T-helper 22 cell (primary cell): Measurements from ENCODE around the gene FAM50B.

Source experiments
- DNase-seq: peaks from one replicate; pipeline ENCODE4 v3.0.0-alpha.2; 2020; ENCODE audit warnings: low read depth

The FAM50B gene, protein sequence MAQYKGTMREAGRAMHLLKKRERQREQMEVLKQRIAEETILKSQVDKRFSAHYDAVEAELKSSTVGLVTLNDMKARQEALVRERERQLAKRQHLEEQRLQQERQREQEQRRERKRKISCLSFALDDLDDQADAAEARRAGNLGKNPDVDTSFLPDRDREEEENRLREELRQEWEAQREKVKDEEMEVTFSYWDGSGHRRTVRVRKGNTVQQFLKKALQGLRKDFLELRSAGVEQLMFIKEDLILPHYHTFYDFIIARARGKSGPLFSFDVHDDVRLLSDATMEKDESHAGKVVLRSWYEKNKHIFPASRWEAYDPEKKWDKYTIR

DNA sequence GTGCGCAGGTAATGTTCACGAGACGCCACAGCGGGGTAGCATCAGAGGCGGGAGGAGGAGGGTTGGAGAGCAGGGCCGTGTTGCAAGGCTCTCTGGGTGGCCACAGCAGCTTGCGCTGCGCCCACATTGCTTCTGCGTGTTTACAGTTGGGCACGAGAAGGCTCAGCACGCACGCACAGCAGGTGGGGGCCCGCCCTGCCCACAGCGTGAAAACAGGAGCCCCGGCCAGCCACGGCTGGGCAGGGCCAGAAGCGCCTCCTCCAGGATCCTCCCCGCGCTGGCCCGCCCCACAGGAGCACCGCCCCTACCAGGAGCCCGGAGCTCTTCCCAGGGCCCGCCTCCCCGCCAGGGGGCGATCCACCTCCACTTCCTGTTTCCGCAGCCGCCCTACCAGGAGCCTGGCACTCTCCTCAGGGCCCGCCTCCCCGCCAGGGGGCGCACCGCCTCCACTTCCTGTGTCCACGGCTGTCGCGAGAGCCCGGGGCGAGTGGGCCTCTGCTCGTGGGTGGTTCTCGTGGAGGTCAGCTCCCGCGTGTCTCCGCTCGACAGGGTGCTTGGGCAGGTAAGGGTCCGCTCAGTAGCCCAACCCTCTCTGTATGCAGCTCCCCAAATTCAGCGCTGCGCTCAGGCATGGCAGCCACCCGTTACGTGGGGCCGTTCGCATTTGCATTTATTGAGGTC, at the start of gene FAM50B:
FAM50B (plus strand) TSS at position 449 of the 681 bp plus-strand sequence. CDS start 439 bp downstream, outside the sequence.
- peak; percentile 81 for DNase-seq

DNA sequence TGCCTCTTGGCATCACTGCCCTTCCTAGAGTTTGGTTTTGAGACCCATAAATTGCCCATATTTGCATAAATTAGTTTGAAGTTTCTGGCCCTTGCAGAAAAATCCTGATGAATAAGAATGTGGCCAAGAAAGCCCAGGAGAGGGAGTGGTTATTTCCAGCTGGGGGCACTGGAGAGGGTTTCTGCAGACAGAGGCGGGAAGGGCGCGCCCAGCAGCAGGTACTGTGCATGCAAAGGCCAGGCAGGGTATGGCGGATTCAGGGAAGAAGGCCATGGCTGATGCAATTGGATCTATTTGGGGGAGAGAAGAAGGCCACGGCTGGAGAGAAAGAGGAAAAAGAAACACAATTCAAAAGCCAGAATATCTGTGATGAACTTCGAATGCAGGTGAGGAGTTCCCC, 49.5 kb upstream of the FAM50B start:
- DNase-seq = no peak

DNA sequence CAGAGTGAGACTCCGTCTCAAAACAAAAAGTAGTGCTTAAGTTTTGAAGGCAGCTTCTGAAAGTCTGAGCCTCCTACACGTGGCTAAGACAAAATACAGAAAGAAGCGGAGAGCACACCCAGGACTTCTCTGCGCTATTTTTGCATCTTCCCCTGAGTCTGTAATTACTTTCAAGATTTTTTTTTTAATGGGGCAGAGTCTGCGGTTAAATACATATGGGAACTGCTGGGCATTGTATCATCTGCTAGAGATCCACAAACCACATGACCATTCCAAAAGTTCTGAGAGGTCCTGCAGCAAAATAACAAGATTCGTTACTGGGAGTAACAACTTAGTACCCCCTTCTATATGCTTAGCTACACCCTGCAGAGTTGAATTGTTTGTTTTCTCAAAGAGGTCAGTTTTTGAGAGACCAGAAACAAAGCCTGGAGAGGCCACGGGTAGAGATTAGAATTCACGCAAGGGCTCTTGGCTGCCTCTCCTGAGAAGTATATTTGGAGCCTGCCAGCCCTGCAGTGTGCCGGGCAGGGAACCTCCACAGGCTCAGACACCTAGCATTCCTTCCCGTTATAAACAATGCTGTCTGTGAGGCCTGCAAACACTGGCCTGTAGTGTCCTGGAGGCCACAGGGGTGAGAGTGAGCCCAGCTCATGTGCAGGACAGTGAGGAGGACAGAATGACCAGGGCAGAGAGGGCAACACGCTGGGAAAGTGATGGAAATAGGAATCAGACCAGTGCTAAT, 48.2 kb upstream of the FAM50B start:
- DNase-seq = no peak

DNA sequence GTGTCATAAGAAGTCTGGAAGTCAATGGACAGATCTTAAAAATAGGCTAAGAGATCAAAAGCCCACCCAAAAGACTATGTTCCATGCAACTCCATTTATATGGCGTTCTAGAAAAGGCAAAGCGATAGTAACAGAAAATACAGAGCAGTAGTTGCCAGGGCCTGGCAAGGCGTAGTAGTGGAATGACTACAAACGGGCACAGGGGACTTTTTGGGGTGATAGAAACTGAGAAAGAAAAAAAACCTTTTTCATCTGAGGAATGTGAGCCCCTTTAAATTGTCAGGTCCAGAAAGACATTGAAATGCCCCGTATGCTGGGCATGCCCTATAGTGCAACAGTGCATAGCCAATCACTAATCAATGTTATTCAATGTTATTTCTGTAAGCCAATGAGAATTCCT, 47.2 kb upstream of the FAM50B start:
- DNase-seq = no peak

DNA sequence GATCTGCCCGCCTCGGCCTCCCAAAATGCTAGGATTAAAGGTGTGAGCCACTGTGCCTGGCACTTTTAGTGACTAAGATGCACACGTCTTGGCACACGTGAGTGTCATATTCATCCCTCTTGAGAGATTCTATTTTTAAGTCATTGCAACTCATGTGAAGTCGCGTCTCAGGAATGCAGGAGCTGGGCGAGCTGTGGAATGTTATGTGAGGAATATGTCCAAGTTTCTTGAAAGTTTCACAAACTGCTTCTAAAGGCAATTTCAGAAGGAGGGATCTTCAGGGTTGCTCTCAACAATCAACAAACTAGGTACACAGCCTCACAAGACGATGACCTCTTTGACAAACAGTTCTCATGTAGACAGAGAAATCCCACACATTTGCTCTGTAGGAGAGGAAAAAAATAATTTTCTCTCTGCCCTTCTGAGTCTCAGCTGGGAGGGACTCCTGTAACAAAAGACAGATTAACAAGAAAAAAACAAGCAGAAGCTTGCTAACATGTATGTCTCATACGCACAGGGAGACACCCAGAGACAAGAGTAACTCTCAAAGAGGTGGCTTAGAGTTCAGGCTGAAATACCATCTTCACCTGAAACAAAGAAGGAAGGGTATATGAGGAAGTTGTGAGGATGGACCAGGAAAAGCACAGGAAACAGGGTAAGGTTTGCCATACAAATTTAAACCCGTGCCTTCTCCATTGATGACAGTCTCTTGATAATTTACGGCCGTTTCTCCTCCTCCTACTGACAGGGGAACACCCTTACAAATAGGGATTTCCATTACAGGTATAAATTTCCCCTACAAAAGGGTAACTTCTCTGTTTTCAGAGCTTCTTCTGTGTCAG, 45.3 kb upstream of the FAM50B start:
- no peak for DNase-seq

DNA sequence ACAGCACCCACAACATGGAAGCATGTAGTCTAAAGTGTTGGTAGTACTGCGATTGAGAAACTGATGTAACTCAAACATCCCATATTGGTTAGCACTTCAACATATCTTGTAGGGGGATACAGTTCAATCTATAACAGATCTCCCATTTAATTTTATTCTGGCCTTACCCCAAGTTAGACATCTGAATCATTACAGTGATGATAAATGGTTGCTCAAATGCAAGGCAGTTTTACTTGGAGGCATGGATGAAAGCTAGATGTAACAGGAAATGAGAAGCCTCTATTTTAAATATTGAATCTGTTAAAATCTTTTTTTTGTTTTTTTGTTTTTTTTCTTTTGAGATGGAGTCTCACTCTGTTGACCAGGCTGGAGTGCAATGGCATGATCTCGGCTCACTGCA, 44.2 kb upstream of the FAM50B start:
- no peak for DNase-seq

DNA sequence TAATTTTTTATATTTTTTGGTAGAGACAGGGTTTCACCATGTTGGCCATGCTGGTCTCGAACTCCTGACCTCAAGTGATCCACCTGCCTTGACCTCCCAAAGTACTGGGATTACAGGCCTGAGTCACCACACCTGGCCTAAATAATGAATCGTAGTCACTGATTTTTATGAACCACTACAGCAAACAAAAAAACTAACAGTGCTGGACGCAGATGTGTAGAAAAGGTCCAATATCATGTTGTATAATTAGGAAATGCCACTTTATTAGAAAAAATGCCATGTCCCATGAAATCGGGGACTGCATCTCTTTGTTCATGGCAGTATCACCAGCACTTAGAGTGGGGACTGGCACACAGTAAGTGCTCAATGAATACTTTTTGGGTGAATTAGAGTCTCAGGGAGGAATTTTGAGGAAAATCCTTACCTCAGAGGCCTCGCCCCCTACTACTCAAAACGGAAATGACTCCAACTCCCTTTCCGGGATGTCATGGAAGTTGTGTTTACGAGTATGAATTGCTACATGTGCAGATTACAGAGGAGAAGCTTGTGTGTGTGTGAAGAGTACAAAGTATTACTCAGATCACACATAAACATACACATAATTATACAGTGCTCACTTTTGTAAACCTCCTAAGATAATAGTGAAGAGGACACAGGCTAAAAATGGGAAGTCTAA, 43.6 kb upstream of the FAM50B start:
- no peak for DNase-seq

DNA sequence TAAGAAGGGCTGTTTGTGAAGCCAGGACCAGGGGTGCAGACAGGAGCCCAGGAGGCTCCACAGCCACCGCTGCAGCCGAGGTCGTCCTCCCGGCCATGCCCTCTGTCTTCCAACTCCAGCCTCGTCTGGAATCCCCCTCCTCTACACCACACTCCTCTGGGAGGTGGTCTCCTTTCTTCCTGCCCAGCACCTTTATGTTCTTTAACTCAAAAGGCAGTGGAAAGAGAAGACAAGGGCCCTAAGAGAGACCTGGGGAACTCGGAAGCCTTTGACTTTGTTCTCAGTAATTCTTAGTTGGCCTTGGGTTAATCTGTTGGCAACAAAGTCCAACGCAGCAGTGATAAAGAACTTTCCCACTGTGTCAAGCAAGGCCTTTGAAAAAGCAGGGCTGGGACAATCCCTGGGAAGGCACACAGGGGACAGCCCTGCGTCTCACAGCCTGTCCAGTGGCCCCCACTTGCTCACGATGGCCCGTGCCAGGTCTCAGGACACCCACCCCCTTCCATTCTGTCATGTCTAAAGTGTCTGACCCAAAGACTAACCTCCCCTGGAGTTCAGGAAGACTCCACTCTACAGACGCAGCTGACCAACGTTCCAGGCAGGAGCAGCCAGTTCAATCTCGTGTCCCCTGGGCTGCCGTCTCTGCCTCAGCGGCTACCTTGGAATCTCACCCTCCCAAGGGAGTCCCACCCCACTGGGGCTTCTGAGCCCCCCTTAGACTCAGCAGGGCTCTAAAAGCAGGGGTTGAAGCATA, 42.8 kb upstream of the FAM50B start:
- DNase-seq = no peak

DNA sequence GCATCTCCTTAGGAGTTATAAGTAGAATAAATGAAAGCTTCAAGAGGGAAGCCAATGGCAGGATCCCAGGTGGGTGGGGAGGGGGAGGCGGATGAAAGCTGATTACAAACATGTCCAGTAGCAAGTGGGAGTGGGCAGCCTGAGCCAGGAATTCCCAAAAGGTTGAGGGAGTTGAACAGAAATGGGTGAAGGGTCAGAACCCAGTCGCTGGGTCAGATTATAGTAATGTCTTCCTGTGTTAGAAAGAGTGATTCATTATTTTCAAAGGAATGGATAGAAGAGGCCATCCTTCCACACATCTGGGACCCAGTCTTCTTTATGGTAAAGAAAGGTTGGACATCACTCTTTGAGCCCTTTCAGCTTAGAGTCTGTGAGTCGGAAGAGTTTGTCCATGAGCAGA, 41.0 kb upstream of the FAM50B start:
- DNase-seq = no peak

DNA sequence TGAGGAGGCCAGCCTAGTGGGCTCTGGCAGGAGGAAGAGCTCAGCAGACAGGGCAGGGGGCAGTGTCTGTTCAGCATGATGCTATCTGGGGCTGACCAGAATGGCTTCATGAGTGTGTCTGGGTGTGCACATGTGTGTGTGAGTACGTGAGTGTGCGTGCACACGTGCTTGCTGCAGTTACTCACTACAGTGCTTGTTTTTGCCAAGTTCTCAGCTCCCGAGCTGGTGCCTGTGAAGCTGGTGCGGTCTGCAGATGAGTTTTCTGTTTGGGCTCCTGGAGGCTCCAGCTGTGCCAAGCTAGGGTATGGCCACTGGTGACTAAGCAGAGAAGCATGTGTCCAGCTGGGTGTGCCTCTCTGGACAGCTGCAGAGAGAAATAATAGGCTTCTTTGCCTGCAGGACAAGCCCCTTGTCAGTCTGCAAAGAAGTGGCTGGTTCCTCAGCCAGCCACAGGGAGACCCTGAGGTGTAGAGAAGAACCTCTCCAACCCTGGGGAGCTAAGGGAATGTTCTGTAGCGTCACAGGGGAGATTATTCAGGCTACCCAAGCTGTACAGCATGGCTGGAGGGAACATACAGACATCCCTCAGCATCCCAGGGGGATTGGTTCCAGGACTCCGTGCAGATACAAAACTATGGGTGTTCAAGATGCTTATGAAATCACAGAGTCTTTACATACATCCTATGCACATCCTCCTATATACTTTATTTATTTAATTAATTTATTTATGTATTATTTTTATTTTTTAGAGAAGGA, 40.2 kb upstream of the FAM50B start:
- no peak for DNase-seq

DNA sequence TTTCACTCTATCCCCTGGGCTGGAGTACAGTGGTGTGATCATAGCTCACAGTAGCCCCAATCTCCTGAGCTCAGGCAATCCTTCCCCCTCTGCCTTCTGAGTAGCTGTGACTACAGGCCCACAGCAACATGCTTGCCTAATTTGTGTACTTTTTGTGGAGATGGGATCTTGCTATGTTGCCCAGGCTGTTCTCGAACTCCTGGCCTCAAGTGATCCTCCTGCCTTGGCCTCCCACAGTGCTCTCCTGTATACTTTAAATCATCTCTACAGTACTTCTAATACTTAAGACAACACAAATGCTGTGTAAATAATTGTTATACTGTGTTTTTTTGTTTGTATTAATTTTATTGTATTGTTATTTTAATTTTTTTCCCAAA, 39.7 kb upstream of the FAM50B start:
- no peak for DNase-seq

DNA sequence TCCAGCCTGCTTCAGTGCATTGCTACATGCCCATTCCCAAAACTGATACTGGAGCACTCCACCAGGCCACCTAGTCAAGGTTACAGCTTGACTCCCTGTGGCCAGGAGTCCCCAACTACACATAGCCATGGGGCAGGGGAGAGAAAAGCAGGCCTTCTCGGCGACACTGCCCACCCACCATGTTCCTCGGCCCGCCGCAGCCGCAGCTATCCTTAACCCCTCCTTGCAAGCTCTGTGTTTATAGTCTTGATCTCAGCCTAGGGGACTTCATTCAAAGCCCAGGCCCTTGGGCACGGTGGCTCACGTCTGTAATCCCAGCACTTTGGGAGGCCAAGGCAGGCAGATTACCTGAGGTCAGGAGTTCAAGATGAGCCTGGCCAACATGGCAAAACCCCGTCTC, 39.2 kb upstream of the FAM50B start:
- no peak for DNase-seq

DNA sequence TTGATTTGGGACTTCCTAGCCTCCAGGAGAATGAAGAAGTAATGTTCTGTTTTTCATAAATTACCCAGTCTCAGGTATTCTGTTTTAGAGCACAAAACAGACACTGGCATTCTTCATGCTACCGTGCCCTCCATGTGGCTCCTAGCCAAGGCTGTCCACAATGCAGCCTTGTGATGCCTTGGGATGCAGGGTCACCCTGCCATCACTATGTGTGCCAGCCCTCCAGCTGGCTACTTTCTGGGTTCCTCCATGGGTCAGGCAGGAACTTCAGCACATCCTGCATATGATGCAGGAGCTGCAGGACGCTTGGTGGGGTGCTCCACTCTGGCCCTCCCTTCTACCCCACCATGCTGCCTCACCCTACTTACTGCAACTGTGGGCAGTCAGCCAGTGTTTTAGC, 38.0 kb upstream of the FAM50B start:
- no peak for DNase-seq

DNA sequence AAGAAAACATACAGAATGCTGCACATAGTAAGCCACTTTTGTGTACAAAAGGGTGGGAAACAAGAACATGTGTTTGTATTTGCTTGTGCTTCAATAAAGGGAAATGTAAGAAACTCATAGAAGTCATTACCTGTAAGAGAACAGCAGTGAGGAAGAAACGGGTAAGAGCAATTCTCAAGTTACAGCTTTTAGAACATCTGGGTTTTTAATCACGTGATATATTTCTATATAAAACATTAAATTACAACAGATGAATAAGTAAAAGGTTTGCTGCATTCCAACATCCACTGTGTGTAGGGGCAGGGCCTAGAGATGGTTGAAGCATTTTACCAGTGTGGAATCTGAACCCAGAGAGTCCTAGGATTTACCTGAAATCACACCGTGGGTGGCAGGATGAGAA, 36.6 kb upstream of the FAM50B start:
- no peak for DNase-seq

DNA sequence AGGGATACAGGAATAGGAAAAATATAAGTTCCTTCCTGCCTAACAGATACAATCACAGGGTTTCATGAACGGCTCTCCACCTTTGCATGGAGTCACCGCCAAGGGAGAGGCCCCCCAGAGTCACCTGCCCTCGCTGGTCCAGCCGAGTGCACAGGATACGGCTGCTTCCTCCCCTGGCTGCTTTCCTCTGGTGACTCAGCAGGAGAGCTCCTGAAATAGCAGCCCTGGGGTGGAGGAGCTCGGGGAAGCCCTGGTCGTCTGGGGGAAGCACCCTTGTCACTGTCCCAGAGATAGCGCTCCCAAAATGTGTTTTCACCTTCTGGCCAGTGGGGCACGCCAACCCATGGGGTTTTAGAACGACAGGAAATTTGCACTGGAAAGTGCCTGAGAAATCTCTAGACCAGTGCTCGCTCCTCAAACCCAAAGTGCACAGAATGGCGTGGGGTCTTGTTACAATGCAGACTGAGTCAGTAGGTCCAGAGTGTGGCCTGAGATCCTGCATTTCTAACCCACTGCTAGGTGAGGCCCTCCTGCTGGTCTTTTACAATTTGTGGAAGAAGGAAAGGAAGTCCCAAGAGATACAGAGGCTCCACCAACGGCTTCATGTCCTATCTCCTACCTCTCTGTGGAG, 35.9 kb upstream of the FAM50B start:
- DNase-seq = no peak

DNA sequence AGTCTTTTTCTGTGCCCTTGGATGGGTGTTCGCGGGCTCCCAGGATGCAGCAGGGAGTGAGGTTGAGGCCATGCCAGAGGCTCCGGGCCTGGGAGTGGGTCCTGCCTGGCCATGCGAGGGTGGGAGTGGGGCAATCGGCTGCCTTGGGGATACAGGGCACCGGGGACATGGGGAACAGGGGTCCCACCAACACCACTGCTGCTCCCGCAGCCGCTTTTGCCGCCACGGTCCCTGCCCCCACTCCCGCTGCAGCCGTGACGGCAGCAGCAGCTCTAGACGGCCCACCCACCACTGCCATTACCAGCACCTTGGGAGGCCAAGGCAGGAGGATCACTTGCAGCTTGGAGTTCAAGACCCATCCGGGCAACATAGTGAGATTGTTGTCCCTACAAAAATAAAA, 35.3 kb upstream of the FAM50B start:
- DNase-seq = no peak

DNA sequence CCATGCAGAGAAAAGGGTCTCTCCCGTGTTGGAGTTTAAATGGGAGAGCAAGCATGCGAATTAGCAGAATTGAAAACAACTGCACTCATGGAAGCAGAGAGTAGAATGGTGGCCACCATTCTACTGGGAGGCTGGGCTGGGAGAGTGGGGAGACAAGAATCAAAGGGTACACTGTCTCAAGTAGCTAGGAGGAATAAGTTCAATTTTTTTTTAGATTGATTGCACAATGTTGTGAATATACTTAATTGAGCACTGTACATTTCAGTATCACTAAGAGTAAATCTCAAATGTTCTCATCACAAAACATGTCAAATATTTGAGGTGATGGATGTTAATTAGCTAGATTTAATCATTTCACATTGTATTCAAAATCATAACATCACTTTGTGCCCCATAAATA, 34.6 kb upstream of the FAM50B start:
- no peak for DNase-seq

DNA sequence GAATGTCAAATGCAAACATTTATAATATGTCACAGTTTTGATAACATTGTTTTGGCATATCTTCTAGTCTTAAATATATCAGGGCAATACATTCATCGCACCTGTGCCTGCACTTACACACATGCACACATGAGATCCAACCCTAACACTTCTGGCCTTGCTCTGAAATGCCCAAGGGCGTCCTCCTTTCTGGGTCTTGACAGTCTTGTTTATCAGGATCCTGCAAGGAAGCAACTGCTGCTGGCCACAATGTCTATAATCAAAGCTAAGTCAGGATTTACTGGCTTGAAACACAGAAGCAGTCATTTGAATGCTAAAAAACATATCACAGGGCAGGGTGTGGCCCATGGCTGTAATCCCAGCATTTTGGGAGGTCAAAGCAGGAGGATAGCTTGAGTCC, 32.9 kb upstream of the FAM50B start:
- DNase-seq = no peak

DNA sequence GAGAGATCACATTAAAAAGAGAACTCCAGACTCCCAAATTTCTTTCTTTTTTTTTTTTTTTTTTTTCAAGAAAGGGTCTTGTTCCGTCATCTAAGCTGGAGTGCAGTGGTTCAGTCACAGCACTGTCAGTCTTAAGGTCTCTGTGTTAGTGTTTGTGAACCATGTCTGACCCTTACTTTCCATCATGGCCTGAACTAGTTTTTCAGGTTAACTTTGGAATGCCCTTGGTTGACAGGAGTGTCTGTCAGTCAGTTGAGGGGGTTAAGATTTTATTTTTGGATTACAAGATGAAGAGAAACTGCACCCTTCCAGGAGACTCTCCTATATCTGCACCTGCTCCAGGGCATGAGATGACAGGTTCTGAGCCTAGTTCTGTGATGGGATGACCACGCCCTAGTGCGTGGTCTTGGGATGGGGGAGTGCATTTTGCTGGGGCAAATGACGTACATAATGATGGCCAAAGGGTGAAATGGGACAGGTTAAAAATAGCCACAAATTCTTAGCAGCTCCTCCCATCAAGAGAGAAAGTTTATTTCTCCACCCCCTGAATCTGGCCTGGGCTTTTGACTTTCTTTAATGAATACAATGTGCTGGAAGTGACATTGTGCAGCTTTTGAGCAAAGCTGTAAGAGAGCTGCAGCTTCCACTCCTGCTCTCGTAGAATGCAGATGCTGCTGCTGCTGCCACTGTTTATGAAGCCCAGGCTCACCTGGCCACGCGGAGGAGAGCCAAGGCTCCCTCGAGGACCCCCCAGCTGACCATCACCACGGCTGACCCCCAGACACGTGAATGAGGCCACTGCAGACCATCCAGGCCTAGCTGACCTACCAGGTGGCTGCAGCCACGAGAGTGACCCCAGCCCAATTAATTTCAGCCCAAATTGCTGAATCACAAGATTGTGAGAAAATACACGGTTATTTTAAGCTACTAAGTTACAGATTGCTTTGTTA, 29.7 kb upstream of the FAM50B start:
- DNase-seq = no peak
